ENCODE results near the gene QRSL1. TPM values are rescaled to one million over a fixed set of nuclear protein-coding genes. Genes with fewer than 3 reads are reported as not detected.
"Not testable (repeated sequence)": the region's sequence is repeated elsewhere in the genome, so short reads cannot be mapped to it uniquely, and the experiment has no call there.

Gene QRSL1
- total RNA-seq, 1 donor from 2014 or later = 6.1 TPM

- no peak for DNase-seq (ENCODE audit: extremely low spot score in 2 of 2)
- Histone ChIP-seq H3K27ac (no peak overlapping the region), H3K36me3 (no peaks in the 10 kb centered on the region), H3K9me3 (no peaks in the 10 kb centered on the region), H3K4me3 (no peak overlapping the region), H3K4me1 (no peaks in the 10 kb centered on the region), H3K27me3 (no peaks in the 10 kb centered on the region)
- TF ChIP-seq POLR2AphosphoS5 (IDR thresholded peaks at IDR 0.05; ENCODE audit: insufficient read depth in 1 of 2, low read depth in 1 of 2) (peak in 1 of 2 donors; percentile 55), POLR2A (IDR thresholded peaks at IDR 0.05) (no peak)
- TF ChIP-seq, protein P1, sequence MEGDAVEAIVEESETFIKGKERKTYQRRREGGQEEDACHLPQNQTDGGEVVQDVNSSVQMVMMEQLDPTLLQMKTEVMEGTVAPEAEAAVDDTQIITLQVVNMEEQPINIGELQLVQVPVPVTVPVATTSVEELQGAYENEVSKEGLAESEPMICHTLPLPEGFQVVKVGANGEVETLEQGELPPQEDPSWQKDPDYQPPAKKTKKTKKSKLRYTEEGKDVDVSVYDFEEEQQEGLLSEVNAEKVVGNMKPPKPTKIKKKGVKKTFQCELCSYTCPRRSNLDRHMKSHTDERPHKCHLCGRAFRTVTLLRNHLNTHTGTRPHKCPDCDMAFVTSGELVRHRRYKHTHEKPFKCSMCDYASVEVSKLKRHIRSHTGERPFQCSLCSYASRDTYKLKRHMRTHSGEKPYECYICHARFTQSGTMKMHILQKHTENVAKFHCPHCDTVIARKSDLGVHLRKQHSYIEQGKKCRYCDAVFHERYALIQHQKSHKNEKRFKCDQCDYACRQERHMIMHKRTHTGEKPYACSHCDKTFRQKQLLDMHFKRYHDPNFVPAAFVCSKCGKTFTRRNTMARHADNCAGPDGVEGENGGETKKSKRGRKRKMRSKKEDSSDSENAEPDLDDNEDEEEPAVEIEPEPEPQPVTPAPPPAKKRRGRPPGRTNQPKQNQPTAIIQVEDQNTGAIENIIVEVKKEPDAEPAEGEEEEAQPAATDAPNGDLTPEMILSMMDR (IDR thresholded peaks at IDR 0.05) = no peak
- intact Hi-C loops (cut with DNase I) = no loop called here
Measured at GRCh38 chr6:106692112-106692818, 62.9 kb downstream of the QRSL1 start.

GRCh38 chr6:106692819-106693208 lies 63.4 kb downstream of the QRSL1 start:
- DNase-seq (ENCODE audit: extremely low spot score in 2 of 2) = no peak
- Histone ChIP-seq H3K27ac (no peak overlapping the region), H3K27me3 (no peaks in the 10 kb centered on the region), H3K9me3 (no peaks in the 10 kb centered on the region), H3K4me3 (no peak overlapping the region), H3K36me3 (no peaks in the 10 kb centered on the region), H3K4me1 (no peaks in the 10 kb centered on the region)
- intact Hi-C loops (cut with DNase I) = no loop called here
- TF ChIP-seq POLR2AphosphoS5 (IDR thresholded peaks at IDR 0.05; ENCODE audit: insufficient read depth in 1 of 2, low read depth in 1 of 2) (no peak), POLR2A (IDR thresholded peaks at IDR 0.05) (no peak)
- TF ChIP-seq, protein P1 (IDR thresholded peaks at IDR 0.05) = no peak

DNA sequence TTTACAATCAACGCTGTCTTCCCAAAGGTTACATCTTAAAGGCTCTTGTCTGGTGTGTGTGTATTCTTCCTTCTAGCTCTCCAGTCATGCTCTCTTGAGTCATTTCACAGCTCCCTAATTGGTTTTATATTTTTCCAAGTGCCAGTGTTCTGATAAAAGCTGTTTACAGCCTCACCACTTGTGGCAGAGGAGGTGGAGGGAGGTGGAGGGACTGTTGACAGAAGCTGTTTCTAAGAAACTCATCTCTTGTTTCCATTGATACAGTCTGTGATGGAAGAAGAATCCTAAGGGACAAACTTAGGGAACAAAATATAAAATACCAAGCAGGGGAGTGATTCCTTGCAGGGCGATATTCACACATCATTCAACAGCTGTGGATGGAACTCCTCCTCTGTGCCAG lies 64.0 kb downstream of the QRSL1 start:
- Histone ChIP-seq H3K27ac (no peak overlapping the region), H3K9me3 (no peaks in the 10 kb centered on the region), H3K4me1 (no peaks in the 10 kb centered on the region), H3K4me3 (no peak overlapping the region), H3K27me3 (no peaks in the 10 kb centered on the region), H3K36me3 (no peaks in the 10 kb centered on the region)
- TF ChIP-seq, protein P1 (IDR thresholded peaks at IDR 0.05) = no peak
- TF ChIP-seq POLR2AphosphoS5 (IDR thresholded peaks at IDR 0.05; ENCODE audit: insufficient read depth in 1 of 2, low read depth in 1 of 2) (no peak), POLR2A (IDR thresholded peaks at IDR 0.05) (no peak)
- peak in 1 of 2 donors; percentile 11 for DNase-seq (ENCODE audit: extremely low spot score in 2 of 2)
- intact Hi-C loops (cut with DNase I) = no loop called here

- Histone ChIP-seq H3K4me1 (no peaks in the 10 kb centered on the region), H3K4me3 (no peak overlapping the region), H3K27me3 (no peaks in the 10 kb centered on the region), H3K27ac (no peak overlapping the region), H3K36me3 (no peaks in the 10 kb centered on the region), H3K9me3 (no peaks in the 10 kb centered on the region)
- intact Hi-C loops (cut with DNase I) = no loop called here
- TF ChIP-seq, protein P1 (IDR thresholded peaks at IDR 0.05) = no peak
- TF ChIP-seq POLR2A (IDR thresholded peaks at IDR 0.05) = no peak
- no peak for TF ChIP-seq POLR2AphosphoS5 (IDR thresholded peaks at IDR 0.05; ENCODE audit: insufficient read depth in 1 of 2, low read depth in 1 of 2)
- DNase-seq (ENCODE audit: extremely low spot score in 2 of 2) = peak in 1 of 2 donors; percentile 54
Measured at GRCh38 chr6:106694343-106694742, 65.0 kb downstream of the QRSL1 start.

- no peaks in the 10 kb centered on the region for H3K4me1 ChIP-seq
- H3K27me3 ChIP-seq = no peaks in the 10 kb centered on the region
- intact Hi-C loops (cut with DNase I) = no loop called here
- H3K4me3 ChIP-seq = no peak overlapping the region
- TF ChIP-seq POLR2A (IDR thresholded peaks at IDR 0.05) = no peak
- TF ChIP-seq POLR2AphosphoS5 (IDR thresholded peaks at IDR 0.05; ENCODE audit: insufficient read depth in 1 of 2, low read depth in 1 of 2) = no peak
- TF ChIP-seq, protein P1 (IDR thresholded peaks at IDR 0.05) = no peak
- DNase-seq (ENCODE audit: extremely low spot score in 2 of 2) = no peak
- H3K36me3 ChIP-seq = no peaks in the 10 kb centered on the region
- H3K9me3 ChIP-seq = no peaks in the 10 kb centered on the region
- H3K27ac ChIP-seq = no peak overlapping the region
Measured at GRCh38 chr6:106700581-106700980, 71.2 kb downstream of the QRSL1 start.

- H3K4me3 ChIP-seq; H3K4me1 ChIP-seq; H3K36me3 ChIP-seq; H3K9me3 ChIP-seq; H3K27me3 ChIP-seq; H3K27ac ChIP-seq; intact Hi-C loops (cut with DNase I); DNase-seq (ENCODE audit: extremely low spot score in 2 of 2): not testable (repeated sequence)
Measured at GRCh38 chr6:106701201-106701600, 71.8 kb downstream of the QRSL1 start.
